Muscle layer of duodenum (tissue), 2 donors: ENCODE data around the gene RRAS2.
"Not testable (repeated sequence)": the region's sequence is repeated elsewhere in the genome, so short reads cannot be mapped to it uniquely, and the experiment has no call there.

ENCODE experiments used
- H3K27ac ChIP-seq: one replicate; pipeline ENCODE4 v1.7.0; 2013; ENCODE audit warnings: mild to moderate bottlenecking, low read length
- H3K27me3 ChIP-seq: one replicate; pipeline ENCODE4 v1.7.0; 2013; ENCODE audit warnings: low read depth, mild to moderate bottlenecking, control low read depth, low read length
- H3K36me3 ChIP-seq, 2 donors: one replicate each; pipeline ENCODE4 v1.7.0; 2013; ENCODE audit warnings: low read length in 2 of 2, control low read depth in 1 of 2, mild to moderate bottlenecking in 1 of 2; ENCODE audit not compliant: insufficient read depth in 2 of 2, control insufficient read depth in 1 of 2
- H3K4me1 ChIP-seq, 2 donors: one replicate each; pipeline ENCODE4 v1.7.0; 2013; ENCODE audit warnings: low read length in 2 of 2, mild to moderate bottlenecking in 2 of 2, control low read depth in 1 of 2, moderate library complexity in 1 of 2; ENCODE audit not compliant: insufficient read depth in 2 of 2, control insufficient read depth in 1 of 2
- H3K4me3 ChIP-seq, 2 donors: one replicate each; pipeline ENCODE4 v1.7.0; 2013; ENCODE audit warnings: low read length in 2 of 2, low read depth in 1 of 2, mild to moderate bottlenecking in 1 of 2
- H3K9me3 ChIP-seq, 2 donors: one replicate each; pipeline ENCODE4 v1.7.0; 2013; ENCODE audit warnings: low read length in 2 of 2, control low read depth in 1 of 2, mild to moderate bottlenecking in 1 of 2; ENCODE audit not compliant: control insufficient read depth in 1 of 2
- donor health status: healthy.

The RRAS2 gene

DNA sequence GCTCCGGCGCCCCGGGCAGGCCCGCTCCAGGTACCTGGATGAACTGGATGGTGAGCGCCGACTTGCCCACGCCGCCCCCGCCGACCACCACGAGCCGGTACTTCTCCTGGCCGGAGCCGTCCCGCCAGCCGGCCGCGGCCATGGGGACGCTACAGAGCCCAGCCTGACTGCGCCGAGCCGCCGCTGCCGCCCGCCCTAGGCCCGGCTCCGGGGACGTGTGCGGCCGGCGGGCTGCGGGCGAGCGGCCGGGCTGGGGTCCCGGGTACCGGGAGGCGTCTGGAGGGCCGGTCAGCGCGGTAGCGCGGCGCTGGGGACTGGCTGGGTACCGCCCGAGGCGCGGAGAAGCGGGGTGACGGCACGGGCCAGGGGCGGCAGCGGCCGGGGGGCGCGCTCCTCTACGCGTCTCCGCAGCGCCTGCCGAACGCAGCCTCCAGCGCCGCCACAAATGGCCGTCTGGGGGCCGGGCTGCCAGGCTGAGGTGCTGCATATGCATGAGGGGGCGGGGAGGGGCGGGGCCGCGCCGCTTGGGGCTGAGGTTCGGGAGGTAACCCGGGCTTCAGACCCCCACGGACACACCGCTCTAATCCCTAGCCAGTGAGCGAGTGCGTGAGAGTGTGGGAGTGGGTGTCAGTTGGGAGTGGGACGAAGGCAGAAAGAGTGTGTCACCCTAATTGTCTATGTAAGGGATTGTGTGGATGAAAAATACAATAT, at the start of gene RRAS2:
Gene RRAS2 (minus strand): TSS at position 455 of the 711 bp plus-strand sequence. CDS start 313 bp downstream, at position 142.
- peak within 1 kb of the TSS; percentile 80 to 85 for H3K4me3 ChIP-seq
- no peaks in the 10 kb centered on the region for H3K36me3 ChIP-seq
- H3K27me3 ChIP-seq, result no peaks in the 10 kb centered on the region
- peak within 1 kb of the TSS; percentile 5 for H3K27ac ChIP-seq
- no peaks in the 10 kb centered on the region for H3K4me1 ChIP-seq
- no peaks in the 10 kb centered on the region for H3K9me3 ChIP-seq

DNA sequence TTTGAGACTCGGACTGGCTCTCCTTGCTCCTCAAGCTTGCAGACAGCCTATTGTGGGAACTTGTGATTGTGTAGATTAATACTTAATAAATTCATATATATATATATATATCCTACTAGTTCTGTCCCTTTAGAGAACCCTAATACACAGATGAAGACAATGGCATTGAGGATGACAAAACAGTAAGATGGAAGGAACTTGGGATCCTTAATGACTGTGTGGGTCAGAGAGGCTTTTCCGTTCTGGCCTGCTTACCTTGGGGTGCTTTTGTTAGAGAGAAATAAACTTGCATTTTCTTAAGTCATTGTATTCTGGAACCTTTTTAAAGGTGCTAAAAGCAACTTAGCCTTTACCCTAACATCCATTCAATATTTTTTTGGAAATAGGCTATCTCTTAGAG, 49.6 kb upstream of the RRAS2 start:
- no peaks in the 10 kb centered on the region for H3K36me3 ChIP-seq
- H3K4me3 ChIP-seq, result no peak overlapping the region
- no peaks in the 10 kb centered on the region for H3K27me3 ChIP-seq
- H3K9me3 ChIP-seq, result no peaks in the 10 kb centered on the region
- H3K4me1 ChIP-seq, result peaks cover 0 to 5% of the 10 kb centered on the region in 2 donors
- no peak overlapping the region for H3K27ac ChIP-seq

DNA sequence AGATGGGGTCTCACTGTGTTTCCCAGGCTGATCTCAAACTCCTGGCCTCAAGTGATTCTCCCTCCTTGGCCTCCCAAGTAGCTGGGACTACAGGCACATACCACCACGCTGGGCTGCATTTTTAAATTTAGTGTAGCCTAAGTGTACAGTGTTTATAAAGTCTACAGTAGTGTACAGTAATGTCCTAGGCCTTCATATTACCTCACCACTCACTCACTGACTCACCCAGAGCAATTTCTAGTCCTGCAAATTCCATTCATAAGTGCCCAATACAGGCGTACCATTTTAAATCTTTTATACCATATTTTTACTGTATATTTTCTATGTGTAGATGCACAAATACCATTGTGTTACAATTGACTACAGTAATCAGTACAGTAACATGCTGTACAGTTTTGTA, 47.1 kb upstream of the RRAS2 start:
- H3K27me3 ChIP-seq, H3K9me3 ChIP-seq, H3K4me1 ChIP-seq, H3K4me3 ChIP-seq, H3K27ac ChIP-seq, H3K36me3 ChIP-seq: not testable (repeated sequence)

DNA sequence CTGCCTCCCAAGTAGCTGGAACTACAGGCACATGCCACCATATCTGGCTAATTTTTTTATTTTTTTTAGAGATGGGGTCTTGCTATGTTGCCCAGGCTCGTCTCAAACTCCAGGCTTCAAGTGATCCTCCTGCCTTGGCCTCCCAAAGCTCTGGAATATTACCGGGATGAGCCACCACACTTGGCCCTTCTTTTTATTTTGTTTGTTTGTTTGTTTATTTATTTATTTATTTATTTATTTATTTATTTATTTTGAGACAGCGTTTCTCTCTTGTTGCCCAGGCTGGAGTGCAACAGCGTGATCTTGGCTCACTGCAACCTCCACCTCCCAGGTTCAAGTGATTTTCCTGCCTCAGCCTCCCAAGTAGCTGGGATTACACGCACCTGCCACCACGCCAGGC, 44.5 kb upstream of the RRAS2 start:
- not testable (repeated sequence) for H3K27me3 ChIP-seq, H3K27ac ChIP-seq

DNA sequence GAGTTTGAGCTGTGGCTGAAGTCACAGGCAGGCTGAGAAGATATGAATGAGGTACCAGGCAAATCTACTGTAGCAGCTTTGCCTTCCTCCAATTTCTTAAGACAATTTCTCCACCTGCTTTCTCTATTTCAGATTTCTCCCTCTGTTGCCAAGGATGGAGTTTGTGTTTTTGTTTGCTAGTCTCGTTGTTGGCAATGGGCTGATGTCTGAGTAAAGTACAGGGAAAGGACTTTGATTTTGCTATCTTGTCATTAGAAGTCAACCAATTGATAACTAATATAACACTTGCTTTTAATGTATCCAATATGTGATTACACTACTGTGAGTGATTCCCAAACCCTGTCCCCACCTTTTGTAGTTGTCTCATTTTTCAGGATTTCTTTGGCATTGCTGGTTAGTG, 40.1 kb upstream of the RRAS2 start:
- Histone ChIP-seq H3K27me3 (no peaks in the 10 kb centered on the region), H3K4me1 (no peaks in the 10 kb centered on the region), H3K27ac (no peak overlapping the region), H3K4me3 (no peak overlapping the region), H3K36me3 (no peaks in the 10 kb centered on the region), H3K9me3 (no peaks in the 10 kb centered on the region)

More for the DNA sequence above, 44.5 kb upstream of the RRAS2 start:
- not testable (repeated sequence) for H3K4me3 ChIP-seq, H3K36me3 ChIP-seq, H3K4me1 ChIP-seq, H3K9me3 ChIP-seq

DNA sequence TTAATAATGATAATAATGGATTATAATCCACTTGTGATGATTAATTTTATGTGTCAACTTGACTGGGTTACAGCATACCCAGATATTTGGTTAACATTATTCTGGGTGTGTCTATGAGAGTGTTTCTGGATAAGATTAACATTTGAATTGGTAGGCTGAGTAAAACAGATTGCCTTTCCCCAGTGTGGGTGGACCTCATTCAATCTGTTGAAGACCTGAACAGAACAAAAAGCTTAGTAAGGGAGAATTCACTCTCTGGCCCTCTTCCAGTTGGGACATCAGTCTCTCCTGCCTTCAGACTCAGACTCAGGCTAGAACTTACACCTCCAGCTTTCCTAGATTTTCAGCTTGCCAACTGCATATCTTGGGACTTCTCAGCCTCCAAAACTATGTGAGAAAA, 37.3 kb upstream of the RRAS2 start:
- Histone ChIP-seq H3K4me1 (no peaks in the 10 kb centered on the region), H3K27ac (no peak overlapping the region)

DNA sequence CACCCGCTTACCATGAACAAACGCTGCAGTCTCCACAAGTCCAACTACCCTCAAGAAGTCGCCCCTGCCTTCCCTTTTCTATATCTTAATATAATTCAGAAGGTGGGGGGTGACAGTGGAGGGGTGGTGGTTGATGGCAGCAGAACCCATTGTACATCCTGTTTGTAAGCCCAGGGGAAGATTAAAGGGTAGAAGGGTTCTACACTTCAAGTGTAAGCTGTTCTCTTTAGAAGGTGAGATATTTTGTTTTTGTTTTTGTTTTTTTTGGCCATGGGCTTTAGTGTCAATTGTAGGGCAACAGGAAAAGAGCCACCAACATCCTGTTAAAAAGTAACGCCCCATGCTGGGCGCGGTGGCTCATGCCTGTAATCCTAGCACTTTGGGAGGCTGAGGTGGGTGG, 34.9 kb upstream of the RRAS2 start:
- no peaks in the 10 kb centered on the region for H3K9me3 ChIP-seq
- H3K4me3 ChIP-seq, result no peak overlapping the region
- H3K4me1 ChIP-seq, result no peaks in the 10 kb centered on the region
- no peaks in the 10 kb centered on the region for H3K27me3 ChIP-seq
- H3K27ac ChIP-seq, result no peak overlapping the region
- H3K36me3 ChIP-seq, result no peaks in the 10 kb centered on the region

More for the DNA sequence above, 37.3 kb upstream of the RRAS2 start:
- Histone ChIP-seq H3K27me3 (no peaks in the 10 kb centered on the region), H3K36me3 (no peaks in the 10 kb centered on the region), H3K9me3 (no peaks in the 10 kb centered on the region), H3K4me3 (no peak overlapping the region)

DNA sequence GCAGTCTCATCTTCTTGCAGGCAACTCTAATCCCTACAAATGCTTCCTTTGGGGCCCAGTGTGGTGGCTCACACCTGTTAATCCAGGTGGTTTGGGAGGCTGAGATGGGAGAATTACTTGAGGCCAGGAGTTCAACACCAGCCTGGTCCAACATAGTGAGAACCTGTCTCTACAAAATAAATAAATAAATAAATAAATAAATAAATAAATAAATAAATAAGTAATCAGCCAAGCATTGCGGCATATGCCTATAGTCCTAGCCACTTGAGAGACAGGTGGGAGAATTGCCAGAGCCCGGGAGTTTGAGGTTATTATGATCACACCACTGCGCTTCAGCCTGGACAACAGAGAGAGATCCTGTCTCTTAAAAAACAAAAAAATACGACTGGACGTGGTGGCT, 34.1 kb upstream of the RRAS2 start:
- Histone ChIP-seq H3K36me3 (no peaks in the 10 kb centered on the region), H3K9me3 (no peaks in the 10 kb centered on the region), H3K4me1 (no peaks in the 10 kb centered on the region), H3K27me3 (no peaks in the 10 kb centered on the region), H3K4me3 (no peak overlapping the region), H3K27ac (no peak overlapping the region)

DNA sequence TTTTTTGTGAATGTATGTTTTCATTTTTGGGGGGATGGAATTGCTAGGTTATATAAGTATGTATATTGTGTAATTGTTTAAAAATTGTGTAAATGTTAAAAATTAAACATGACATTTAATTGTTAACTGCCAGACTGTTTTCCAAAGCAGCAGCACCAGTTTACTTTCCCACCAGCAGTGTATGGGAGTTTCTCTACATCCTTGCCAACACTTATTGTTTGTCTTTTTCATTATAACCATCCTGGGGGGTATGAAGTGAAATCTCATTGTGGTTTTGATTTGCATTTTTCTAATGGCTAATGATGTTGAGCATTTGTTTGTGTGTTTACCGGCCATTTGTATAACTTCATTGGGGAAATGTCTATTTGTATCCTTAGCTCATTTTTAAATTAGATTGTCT, 31.7 kb upstream of the RRAS2 start:
- Histone ChIP-seq H3K36me3 (no peaks in the 10 kb centered on the region), H3K27ac (no peak overlapping the region), H3K27me3 (no peaks in the 10 kb centered on the region), H3K4me1 (no peaks in the 10 kb centered on the region), H3K4me3 (no peak overlapping the region), H3K9me3 (no peaks in the 10 kb centered on the region)

DNA sequence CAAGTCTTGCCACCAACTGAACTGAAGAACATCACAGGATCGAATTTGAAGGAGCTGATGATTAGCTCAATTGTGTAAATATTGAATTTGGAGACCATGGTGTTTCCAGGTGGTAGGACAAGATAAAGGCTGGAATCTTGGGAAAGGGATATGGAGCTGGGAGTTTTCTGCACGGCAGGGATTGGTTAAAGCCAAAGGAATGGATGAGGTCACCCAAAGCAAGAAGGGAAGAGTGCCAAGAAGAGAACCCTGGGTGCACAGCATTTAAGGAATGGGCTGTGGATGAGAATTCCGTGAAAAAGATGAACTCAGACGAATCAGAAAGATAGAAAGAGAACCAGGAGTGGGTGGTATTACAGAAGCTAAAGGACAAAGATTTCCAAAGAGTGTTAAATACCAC, 29.4 kb upstream of the RRAS2 start:
- H3K9me3 ChIP-seq, result no peaks in the 10 kb centered on the region
- no peak overlapping the region for H3K4me3 ChIP-seq
- H3K4me1 ChIP-seq, result no peaks in the 10 kb centered on the region
- no peaks in the 10 kb centered on the region for H3K36me3 ChIP-seq
- no peaks in the 10 kb centered on the region for H3K27me3 ChIP-seq
- H3K27ac ChIP-seq, result no peak overlapping the region

DNA sequence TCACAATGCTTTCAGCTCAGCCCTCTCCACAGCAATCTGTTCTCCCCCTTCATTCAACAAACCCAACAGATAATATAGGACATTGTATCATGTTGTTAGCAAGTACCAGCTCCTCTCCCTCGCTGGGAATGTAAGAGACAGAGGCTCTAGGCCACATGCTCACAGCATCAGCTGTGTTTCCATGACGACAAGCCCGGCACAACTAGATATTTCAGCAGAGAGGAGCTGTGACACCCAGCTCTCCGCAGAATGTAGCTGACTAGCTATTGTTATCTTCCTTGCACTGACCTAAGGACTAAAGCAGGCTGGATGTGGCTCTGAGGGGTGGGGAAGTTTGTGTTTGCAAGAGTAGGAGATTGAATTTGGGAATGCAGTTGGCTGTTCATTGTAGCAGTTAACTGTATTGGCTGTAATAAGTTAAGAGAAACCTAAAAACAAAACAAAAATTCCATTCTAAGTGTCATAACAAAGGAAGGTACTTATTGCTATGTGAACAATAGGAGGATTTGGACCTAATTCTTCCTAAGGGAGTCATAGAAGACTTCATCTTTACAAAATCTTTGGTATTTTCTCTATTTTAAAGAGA, 28.0 kb upstream of the RRAS2 start:
- Histone ChIP-seq H3K4me3 (no peak overlapping the region), H3K27ac (no peak overlapping the region), H3K36me3 (no peaks in the 10 kb centered on the region), H3K9me3 (no peaks in the 10 kb centered on the region), H3K27me3 (no peaks in the 10 kb centered on the region), H3K4me1 (no peaks in the 10 kb centered on the region)

DNA sequence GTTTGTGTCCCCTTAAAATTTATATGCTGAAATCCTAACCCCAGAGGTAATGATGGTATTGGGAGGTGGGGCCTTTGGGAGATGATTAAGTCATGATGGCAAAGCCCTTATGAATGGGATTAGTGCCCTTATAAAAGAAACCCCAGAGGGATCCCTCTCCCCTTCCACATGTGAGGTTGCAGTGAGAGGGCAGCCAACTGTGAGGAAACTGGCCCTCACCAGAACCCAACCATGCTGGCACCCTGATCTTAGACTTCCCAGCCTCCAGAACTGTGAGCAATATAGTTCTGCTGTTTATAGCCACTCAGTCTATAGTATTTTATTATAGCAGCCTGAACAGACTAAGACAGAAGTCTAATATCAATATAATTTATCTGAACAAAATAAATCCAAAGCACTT, 27.1 kb upstream of the RRAS2 start:
- no peaks in the 10 kb centered on the region for H3K9me3 ChIP-seq
- no peaks in the 10 kb centered on the region for H3K36me3 ChIP-seq
- H3K4me1 ChIP-seq, result peaks cover 0 to 6% of the 10 kb centered on the region in 2 donors
- H3K27me3 ChIP-seq, result no peaks in the 10 kb centered on the region
- no peak overlapping the region for H3K4me3 ChIP-seq
- no peak overlapping the region for H3K27ac ChIP-seq
